Measurements from ENCODE around the gene MSRB2.

Gene MSRB2

GRCh38 chr10:23114228-23114850 lies 19.0 kb downstream of the MSRB2 start:
- no peak for DNase-seq

- DNase-seq: no peak
These were observed 21.3 kb downstream of the MSRB2 start for GRCh38 chr10:23116486-23117205.

GRCh38 chr10:23120001-23120934 lies 24.9 kb downstream of the MSRB2 start:
- no peak for DNase-seq

- no peak for DNase-seq
These were observed 25.8 kb downstream of the MSRB2 start for GRCh38 chr10:23121135-23121534.

- DNase-seq: no peak
These were observed 41.1 kb downstream of the MSRB2 start for GRCh38 chr10:23136462-23136861.

- DNase-seq: no peak
These were observed 44.3 kb downstream of the MSRB2 start for GRCh38 chr10:23139677-23140076.

GRCh38 chr10:23141995-23142394 lies 46.6 kb downstream of the MSRB2 start:
- DNase-seq: no peak

- no peak for DNase-seq
These were observed 50.9 kb downstream of the MSRB2 start for GRCh38 chr10:23146258-23146657.

- no peak for DNase-seq
These were observed 51.7 kb downstream of the MSRB2 start for GRCh38 chr10:23147035-23147434.

GRCh38 chr10:23148214-23148613 lies 52.8 kb downstream of the MSRB2 start:
- DNase-seq: no peak

GRCh38 chr10:23150091-23150490 lies 54.7 kb downstream of the MSRB2 start:
- DNase-seq: no peak

- DNase-seq: no peak
These were observed 55.2 kb downstream of the MSRB2 start for GRCh38 chr10:23150610-23151009.

- no peak for DNase-seq
These were observed 55.7 kb downstream of the MSRB2 start for GRCh38 chr10:23151071-23151470.

- DNase-seq: no peak
These were observed 59.8 kb downstream of the MSRB2 start for GRCh38 chr10:23155169-23155568.

GRCh38 chr10:23156447-23157150 lies 61.2 kb downstream of the MSRB2 start:
- no peak for DNase-seq

- no peak for DNase-seq
These were observed 61.9 kb downstream of the MSRB2 start for GRCh38 chr10:23157239-23157681.

GRCh38 chr10:23157691-23158369 lies 62.5 kb downstream of the MSRB2 start:
- DNase-seq: no peak

GRCh38 chr10:23158370-23158769 lies 63.0 kb downstream of the MSRB2 start:
- peak; percentile 31 for DNase-seq

- DNase-seq: no peak
These were observed 76.0 kb downstream of the MSRB2 start for GRCh38 chr10:23171232-23171876.
